ENCODE results near the gene TMEM116.

GRCh38 chr12:111925171-111925570 is 87.8 kb downstream of the TMEM116 start:
- TF ChIP-seq CTCF (IDR thresholded peaks at IDR 0.05) (no peak), ZFX (IDR thresholded peaks at IDR 0.05; ENCODE audit: borderline replicate concordance) (no peak)

Data from 22Rv1 (cell line).